ENCODE results near the gene LTBP1.

The LTBP1 gene

GRCh38 chr2:33011941-33012340, 65.2 kb downstream of the LTBP1 start:
- DNase-seq = no peak

GRCh38 chr2:33013684-33014110, 66.9 kb downstream of the LTBP1 start:
- no peak for DNase-seq

GRCh38 chr2:33014268-33014667, 67.5 kb downstream of the LTBP1 start:
- no peak for DNase-seq

GRCh38 chr2:33015421-33016142, 68.8 kb downstream of the LTBP1 start:
- peak; percentile 90 for DNase-seq

GRCh38 chr2:33018271-33018670, 71.5 kb downstream of the LTBP1 start:
- DNase-seq = no peak

GRCh38 chr2:33019796-33020195, 73.0 kb downstream of the LTBP1 start:
- DNase-seq = no peak

GRCh38 chr2:33020883-33021282, 74.1 kb downstream of the LTBP1 start:
- DNase-seq = no peak

- peak; percentile 92 for DNase-seq
Observed at GRCh38 chr2:33021542-33022227, 74.9 kb downstream of the LTBP1 start.

GRCh38 chr2:33022395-33022985, 75.7 kb downstream of the LTBP1 start:
- no peak for DNase-seq

GRCh38 chr2:33022989-33023727, 76.4 kb downstream of the LTBP1 start:
- DNase-seq = peak; percentile 94

GRCh38 chr2:33023728-33024500, 77.2 kb downstream of the LTBP1 start:
- DNase-seq = peak; percentile 25

GRCh38 chr2:33024758-33025157, 78.0 kb downstream of the LTBP1 start:
- DNase-seq = no peak

- no peak for DNase-seq
Observed at GRCh38 chr2:33029459-33029858, 82.7 kb downstream of the LTBP1 start.

GRCh38 chr2:33029926-33030325, 83.2 kb downstream of the LTBP1 start:
- DNase-seq = no peak

- no peak for DNase-seq
Observed at GRCh38 chr2:33030326-33030725, 83.6 kb downstream of the LTBP1 start.

- DNase-seq = no peak
Observed at GRCh38 chr2:33032245-33032644, 85.5 kb downstream of the LTBP1 start.

GRCh38 chr2:33033606-33034081, 86.9 kb downstream of the LTBP1 start:
- peak; percentile 78 for DNase-seq

GRCh38 chr2:33034784-33035183, 88.0 kb downstream of the LTBP1 start:
- peak; percentile 44 for DNase-seq

GRCh38 chr2:33038230-33038629, 91.5 kb downstream of the LTBP1 start:
- DNase-seq = no peak

- DNase-seq = no peak
Observed at GRCh38 chr2:33038799-33039198, 92.0 kb downstream of the LTBP1 start.

- no peak for DNase-seq
Observed at GRCh38 chr2:33040541-33040940, 93.8 kb downstream of the LTBP1 start.

GRCh38 chr2:33042265-33042664, 95.5 kb downstream of the LTBP1 start:
- no peak for DNase-seq
